ENCODE measurements around the gene PARD3. TPM values are rescaled to one million over a fixed set of nuclear protein-coding genes. Genes with fewer than 3 reads are reported as not detected.

The PARD3 gene
- total RNA-seq, 1 donor from 2014 or later, result 58.7 TPM

GRCh38 chr10:34228066-34228465, 587.0 kb downstream of the PARD3 start:
- peaks cover 10% of the 10 kb centered on the region for H3K4me1 Mint-ChIP-seq
- no peaks in the 10 kb centered on the region for H3K27me3 Mint-ChIP-seq (ENCODE audit: insufficient read depth, low read depth)
- peaks cover 7% of the 10 kb centered on the region for H3K9me3 Mint-ChIP-seq
- no peak overlapping the region for H3K4me3 Mint-ChIP-seq
- TF ChIP-seq EZH2 (IDR thresholded peaks at IDR 0.05) (no peak), CTCF (IDR thresholded peaks at IDR 0.05) (no peak), EZH2phosphoT487 (IDR thresholded peaks at IDR 0.05) (no peak)
- peaks cover 6% of the 10 kb centered on the region for H3K9me3 ChIP-seq (ENCODE audit: low read depth)
- no peaks in the 10 kb centered on the region for H3F3A ChIP-seq (ENCODE audit: low read depth)
- no peak overlapping the region for H3K27ac ChIP-seq
- H3K27ac Mint-ChIP-seq, result no peak overlapping the region
- no peaks in the 10 kb centered on the region for H4K20me1 ChIP-seq (ENCODE audit: low read depth)
- H3K36me3 ChIP-seq, result no peaks in the 10 kb centered on the region
- H2AFZ ChIP-seq (replicated peaks), result no peak overlapping the region
- H3K9ac ChIP-seq, result no peak overlapping the region
- no peaks in the 10 kb centered on the region for H3K27me3 ChIP-seq
- no peak overlapping the region for H3K4me2 ChIP-seq
- no peaks in the 10 kb centered on the region for H3K79me2 ChIP-seq (ENCODE audit: low read depth)
- no peak overlapping the region for H3K4me3 ChIP-seq
- H3K4me1 ChIP-seq, result no peaks in the 10 kb centered on the region
- peaks cover 10% of the 10 kb centered on the region for H3K36me3 Mint-ChIP-seq
- DNase-seq (ENCODE audit: low spot score), result no peak

GRCh38 chr10:34224639-34225038, 590.5 kb downstream of the PARD3 start:
- no peaks in the 10 kb centered on the region for H4K20me1 ChIP-seq (ENCODE audit: low read depth)
- no peak for TF ChIP-seq EZH2 (IDR thresholded peaks at IDR 0.05)
- TF ChIP-seq EZH2phosphoT487 (IDR thresholded peaks at IDR 0.05), result no peak
- TF ChIP-seq CTCF (IDR thresholded peaks at IDR 0.05), result no peak
- peaks cover 17% of the 10 kb centered on the region for H3K4me1 ChIP-seq
- H3K4me3 ChIP-seq, result no peak overlapping the region
- H3K27ac ChIP-seq, result no peak overlapping the region
- H3K79me2 ChIP-seq (ENCODE audit: low read depth), result no peaks in the 10 kb centered on the region
- DNase-seq (ENCODE audit: low spot score), result no peak
- H2AFZ ChIP-seq (replicated peaks), result no peak overlapping the region
- no peak overlapping the region for H3K9ac ChIP-seq
- H3K36me3 Mint-ChIP-seq, result peaks cover 10% of the 10 kb centered on the region
- peaks cover 6% of the 10 kb centered on the region for H3K9me3 ChIP-seq (ENCODE audit: low read depth)
- H3K27me3 Mint-ChIP-seq (ENCODE audit: insufficient read depth, low read depth), result peaks cover 2% of the 10 kb centered on the region
- peaks cover 23% of the 10 kb centered on the region for H3K4me1 Mint-ChIP-seq
- peaks cover 7% of the 10 kb centered on the region for H3K9me3 Mint-ChIP-seq
- H3K36me3 ChIP-seq, result no peaks in the 10 kb centered on the region
- no peaks in the 10 kb centered on the region for H3K27me3 ChIP-seq
- no peaks in the 10 kb centered on the region for H3F3A ChIP-seq (ENCODE audit: low read depth)
- no peak overlapping the region for H3K4me2 ChIP-seq
- H3K27ac Mint-ChIP-seq, result no peak overlapping the region
- H3K4me3 Mint-ChIP-seq, result no peak overlapping the region

- no peak overlapping the region for H3K4me2 ChIP-seq
- no peaks in the 10 kb centered on the region for H3K79me2 ChIP-seq (ENCODE audit: low read depth)
- H3K27me3 ChIP-seq, result no peaks in the 10 kb centered on the region
- no peak for TF ChIP-seq CTCF (IDR thresholded peaks at IDR 0.05)
- TF ChIP-seq EZH2phosphoT487 (IDR thresholded peaks at IDR 0.05), result no peak
- no peak for TF ChIP-seq EZH2 (IDR thresholded peaks at IDR 0.05)
- no peaks in the 10 kb centered on the region for H3K36me3 ChIP-seq
- H2AFZ ChIP-seq (replicated peaks), result no peak overlapping the region
- peak overlapping the region; percentile 0 for H3K27ac Mint-ChIP-seq
- H4K20me1 ChIP-seq (ENCODE audit: low read depth), result no peaks in the 10 kb centered on the region
- no peak overlapping the region for H3K27ac ChIP-seq
- H3K27me3 Mint-ChIP-seq (ENCODE audit: insufficient read depth, low read depth), result peaks cover 2% of the 10 kb centered on the region
- H3K4me1 ChIP-seq, result peaks cover 21% of the 10 kb centered on the region
- no peak for DNase-seq (ENCODE audit: low spot score)
- peaks cover 10% of the 10 kb centered on the region for H3K36me3 Mint-ChIP-seq
- no peaks in the 10 kb centered on the region for H3F3A ChIP-seq (ENCODE audit: low read depth)
- no peak overlapping the region for H3K9ac ChIP-seq
- H3K9me3 Mint-ChIP-seq, result peaks cover 7% of the 10 kb centered on the region
- H3K9me3 ChIP-seq (ENCODE audit: low read depth), result peaks cover 6% of the 10 kb centered on the region
- H3K4me1 Mint-ChIP-seq, result peaks cover 28% of the 10 kb centered on the region
- H3K4me3 ChIP-seq, result no peak overlapping the region
- H3K4me3 Mint-ChIP-seq, result no peak overlapping the region
Observed at GRCh38 chr10:34223658-34224057, 591.4 kb downstream of the PARD3 start.

All from neural progenitor cell (in vitro differentiated cells).